HepG2 (cell line): Measurements from ENCODE around the gene PYGB. TPM values are rescaled to one million over a fixed set of nuclear protein-coding genes. Genes with fewer than 3 reads are reported as not detected.
A peak's percentile ranks its signal among the peaks of the same experiment; 100 is the strongest.

Experiments
- ATAC-seq: fragments of 200-7000 bp; cut with Tn5 transposase; 3 replicates; pipeline ENCODE4 v1.9.1; 2020; ENCODE audit warnings: mild to moderate bottlenecking, moderate library complexity
- BruUV-seq: library from RNA; stranded (reverse); fragments of 400-500 nt; replicated peaks from 2 replicates; lab custom pipeline; 2021; lab: Mats Ljungman, UMichigan
- CTCF ChIA-PET: fragments of 300-600 bp; formaldehyde crosslinking; extraction: SDS; loops from one replicate; lab custom pipeline; 2021; ENCODE audit warnings: low total read pairs, inconsistent platforms, low intra/inter-chr PET ratio; lab: Yijun Ruan, JAX
- POLR2A ChIA-PET: fragments of 350-600 bp; sonication (Branson Sonifier 250); formaldehyde crosslinking; loops from one replicate; lab custom pipeline; 2020; ENCODE audit warnings: antibody characterized with exemption, inconsistent platforms; lab: Yijun Ruan, JAX
- DNase-seq: peaks from one replicate; pipeline ENCODE4 v3.0.0-alpha.2; 2015; ENCODE audit warnings: low spot score
- FAIRE-seq: peaks from 3 replicates; lab custom pipeline; 2011; peaks lifted over from hg19 to GRCh38; lab: Jason Lieb, UNC
- H2AFZ ChIP-seq: one replicate; pipeline ENCODE4 v1.6.1; 2011; ENCODE audit warnings: low read length, inconsistent platforms
- H3K27ac ChIP-seq: fragments of 300-600 bp; 3 replicates; pipeline ENCODE4 v1.8.0; 2011; ENCODE audit warnings: mixed run types, mild to moderate bottlenecking, mixed read lengths, low read length, inconsistent platforms; ENCODE audit not compliant: insufficient read depth; ENCODE audit errors: extremely low read length
- H3K27me3 ChIP-seq, 2 experiments: fragments of 200-600 bp in 1 of 2; 2 replicates in 1 of 2; 3 replicates in 1 of 2; pipeline versions ENCODE4 v1.6.0 to v1.8.0; 2011; ENCODE audit warnings: low read length in 2 of 2, mild to moderate bottlenecking in 2 of 2, moderate library complexity in 2 of 2, inconsistent platforms in 1 of 2; ENCODE audit not compliant: insufficient read depth in 2 of 2, control insufficient read depth in 1 of 2
- H3K36me3 ChIP-seq, 2 experiments: fragments of 200-600 bp in 1 of 2; replicated peaks in 1 of 2; 2 replicates in 1 of 2; 3 replicates in 1 of 2; pipeline versions ENCODE4 v1.5.1 to v1.8.0; 2011; ENCODE audit warnings: low read length in 2 of 2, inconsistent platforms in 1 of 2; ENCODE audit not compliant: insufficient read depth in 2 of 2, control insufficient read depth in 1 of 2
- H3K4me1 ChIP-seq: 2 replicates; pipeline ENCODE4 v1.5.1; 2012; ENCODE audit warnings: low read length, inconsistent platforms; ENCODE audit not compliant: insufficient read depth
- H3K4me2 ChIP-seq: 2 replicates; pipeline ENCODE4 v1.6.0; 2011; ENCODE audit warnings: low read depth, low read length, inconsistent platforms
- H3K4me3 ChIP-seq, 3 experiments: fragments of 200-600 bp in 1 of 3; sonication (generic), shearing (Covaris generic) in 1 of 3; replicated peaks in 1 of 3; 2 replicates each; pipeline ENCODE4 v1.5.1; 2011 to 2016; ENCODE audit warnings: low read length in 3 of 3, inconsistent platforms in 2 of 3, low read depth in 2 of 3, mild to moderate bottlenecking in 2 of 3, control low read depth in 1 of 3, mixed read lengths in 1 of 3; ENCODE audit not compliant: insufficient read depth in 1 of 3
- H3K79me2 ChIP-seq: one replicate; pipeline ENCODE4 v1.6.1; 2011; ENCODE audit warnings: low read length, inconsistent platforms; ENCODE audit not compliant: insufficient read depth
- H3K9ac ChIP-seq: 2 replicates; pipeline ENCODE4 v1.6.0; 2011; ENCODE audit warnings: mild to moderate bottlenecking, low read depth, low read length, inconsistent platforms; ENCODE audit not compliant: insufficient read depth
- H3K9me3 ChIP-seq: 2 replicates; pipeline ENCODE4 v1.5.1; 2012; ENCODE audit warnings: mild to moderate bottlenecking, low read length
- H4K20me1 ChIP-seq: 2 replicates; pipeline ENCODE4 v1.6.0; 2011; ENCODE audit warnings: inconsistent platforms, mild to moderate bottlenecking, low read length, moderate library complexity; ENCODE audit not compliant: insufficient read depth
- AGO2 ChIP-seq: fragments of 200-400 bp; formaldehyde crosslinking; optimal IDR thresholded peaks from 2 replicates; pipeline ENCODE3; 2017; ENCODE audit warnings: mild to moderate bottlenecking, low read depth, low read length, moderate library complexity
- CEBPB ChIP-seq: IDR thresholded peaks from 2 replicates; pipeline ENCODE4 v1.6.1; 2011; ENCODE audit warnings: low read depth, low read length, improper control_type of control experiment, borderline replicate concordance
- KMT2B ChIP-seq: IDR thresholded peaks from 2 replicates; pipeline ENCODE4 v1.6.1; 2016; ENCODE audit warnings: missing genetic modification reagents, missing compliant biosample characterization
- NFE2L2 ChIP-seq: fragments of 150-350 bp; IDR thresholded peaks from 2 replicates; pipeline ENCODE4 v1.6.1; 2014; ENCODE audit warnings: low read length
- NFIB ChIP-seq: sonication (generic); formaldehyde crosslinking; IDR thresholded peaks from 2 replicates; pipeline ENCODE4 v1.9.0; 2021; ENCODE audit warnings: missing genetic modification reagents, mild to moderate bottlenecking, borderline replicate concordance
- SNAI1 ChIP-seq: sonication (generic); formaldehyde crosslinking; IDR thresholded peaks from 2 replicates; pipeline ENCODE4 v1.5.0; 2020; ENCODE audit warnings: mild to moderate bottlenecking, missing genetic modification reagents, borderline replicate concordance
- ZFP62 ChIP-seq: sonication (generic); formaldehyde crosslinking; IDR thresholded peaks from 2 replicates; pipeline ENCODE4 v1.4.0; 2020; ENCODE audit warnings: missing genetic modification reagents
- ZNF333 ChIP-seq: sonication (generic); formaldehyde crosslinking; IDR thresholded peaks from 2 replicates; pipeline ENCODE4 v1.4.0; 2020; ENCODE audit warnings: mild to moderate bottlenecking, missing genetic modification reagents, borderline replicate concordance
- ZNF709 ChIP-seq: sonication (generic); formaldehyde crosslinking; IDR thresholded peaks from 2 replicates; pipeline ENCODE4 v1.5.0; 2020; ENCODE audit warnings: mild to moderate bottlenecking, missing genetic modification reagents
- ZNF737 ChIP-seq: sonication (generic); formaldehyde crosslinking; IDR thresholded peaks from 2 replicates; pipeline ENCODE4 v1.5.0; 2020; ENCODE audit warnings: missing genetic modification reagents, mild to moderate bottlenecking, borderline replicate concordance
- WGBS: methylation state at CpG from one replicate; pipeline ENCODE4 v1.1.6; 2017; ENCODE audit warnings: low lambda C conversion rate; 5-methylcytosine and 5-hydroxymethylcytosine counted together
- in situ Hi-C: cut with HindIII; loops from 2 replicates; pipeline ENCODE4 v1.10.0; 2017; ENCODE audit warnings: low pct_unique_long_range_greater_than_20kb; ENCODE audit not compliant: extremely low pct_ligation_motif_present
- intact Hi-C: fragments of 100-400 bp; cut with micrococcal nuclease; formaldehyde crosslinking; loops from one replicate; pipeline ENCODE4 v1.10.0; 2022; ENCODE audit not compliant: unreplicated experiment
- polyA plus RNA-seq, 8 experiments: library from polyadenylated mRNA; depleted of rRNA in 3 of 8; stranded (reverse) in 7 of 8; unstranded in 1 of 8; fragments of >200 nt; fragmentation: Illumina TruSeq in 4 of 8; extraction: Trizol in 4 of 8; gene quantifications; 2 replicates each; pipeline versions ENCODE4 v1.2.1 to v1.2.3, GENCODE V29; 2011 to 2016; ENCODE audit warnings: low read depth in 4 of 8, missing spikeins in 1 of 8, mixed read lengths in 1 of 8; ENCODE audit not compliant: insufficient read depth in 1 of 8
- total RNA-seq, 5 experiments: library from RNA; depleted of rRNA; stranded (reverse); fragments of >200 nt; fragmentation: Illumina TruSeq; extraction: Trizol; gene quantifications; 2 replicates each; pipeline ENCODE4 v1.2.3, GENCODE V29; 2016; ENCODE audit warnings: low read depth in 1 of 5
- TF ChIP-seq, protein P1 (sequence below): sonication (generic); formaldehyde crosslinking; IDR thresholded peaks from 2 replicates; pipeline ENCODE4 v1.4.0; 2020; ENCODE audit warnings: mild to moderate bottlenecking, missing genetic modification reagents
- TF ChIP-seq, protein P2 (sequence below): sonication (generic); formaldehyde crosslinking; conservative IDR thresholded peaks from 2 replicates; pipeline ENCODE4 v1.4.0; 2020; ENCODE audit warnings: missing genetic modification reagents
- TF ChIP-seq, protein P3 (sequence below): sonication (generic); formaldehyde crosslinking; IDR thresholded peaks from 2 replicates; pipeline ENCODE4 v1.4.0; 2020; ENCODE audit warnings: mild to moderate bottlenecking, missing genetic modification reagents
- TF ChIP-seq, protein P4 (sequence below): sonication (generic); formaldehyde crosslinking; IDR thresholded peaks from 2 replicates; pipeline ENCODE4 v1.4.0; 2020; ENCODE audit warnings: mild to moderate bottlenecking, missing genetic modification reagents, borderline replicate concordance

The PYGB gene
- total and polyA plus RNA-seq, 2 of the 13 experiments (the other 11 are each of a cell fraction or from before 2014, with no cell fraction given), result 24.2 to 86.3 TPM

DNA sequence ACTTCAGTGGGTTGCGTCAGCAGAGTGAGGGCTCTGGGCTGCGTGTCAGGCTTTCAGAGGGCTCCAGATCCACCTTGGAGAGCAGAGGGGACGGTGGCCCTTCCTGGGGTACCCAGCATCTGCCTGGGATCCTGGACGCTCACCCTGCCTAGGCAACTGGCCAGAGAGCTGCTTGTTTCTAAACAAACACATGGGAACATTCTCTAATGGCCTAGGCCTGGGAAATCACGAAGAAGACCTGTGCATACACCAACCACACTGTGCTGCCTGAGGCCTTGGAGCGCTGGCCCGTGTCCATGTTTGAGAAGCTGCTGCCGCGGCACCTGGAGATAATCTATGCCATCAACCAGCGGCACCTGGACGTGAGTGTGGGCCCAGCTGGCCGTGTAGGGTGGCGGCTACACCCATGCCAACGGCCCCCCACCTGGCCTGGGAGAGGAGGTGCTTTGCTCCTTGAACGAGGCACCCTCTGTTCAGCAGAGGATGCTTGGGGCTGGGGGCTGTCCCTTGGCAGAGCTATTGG, 32.2 kb downstream of the PYGB start (continued):
- TF ChIP-seq, protein P1, sequence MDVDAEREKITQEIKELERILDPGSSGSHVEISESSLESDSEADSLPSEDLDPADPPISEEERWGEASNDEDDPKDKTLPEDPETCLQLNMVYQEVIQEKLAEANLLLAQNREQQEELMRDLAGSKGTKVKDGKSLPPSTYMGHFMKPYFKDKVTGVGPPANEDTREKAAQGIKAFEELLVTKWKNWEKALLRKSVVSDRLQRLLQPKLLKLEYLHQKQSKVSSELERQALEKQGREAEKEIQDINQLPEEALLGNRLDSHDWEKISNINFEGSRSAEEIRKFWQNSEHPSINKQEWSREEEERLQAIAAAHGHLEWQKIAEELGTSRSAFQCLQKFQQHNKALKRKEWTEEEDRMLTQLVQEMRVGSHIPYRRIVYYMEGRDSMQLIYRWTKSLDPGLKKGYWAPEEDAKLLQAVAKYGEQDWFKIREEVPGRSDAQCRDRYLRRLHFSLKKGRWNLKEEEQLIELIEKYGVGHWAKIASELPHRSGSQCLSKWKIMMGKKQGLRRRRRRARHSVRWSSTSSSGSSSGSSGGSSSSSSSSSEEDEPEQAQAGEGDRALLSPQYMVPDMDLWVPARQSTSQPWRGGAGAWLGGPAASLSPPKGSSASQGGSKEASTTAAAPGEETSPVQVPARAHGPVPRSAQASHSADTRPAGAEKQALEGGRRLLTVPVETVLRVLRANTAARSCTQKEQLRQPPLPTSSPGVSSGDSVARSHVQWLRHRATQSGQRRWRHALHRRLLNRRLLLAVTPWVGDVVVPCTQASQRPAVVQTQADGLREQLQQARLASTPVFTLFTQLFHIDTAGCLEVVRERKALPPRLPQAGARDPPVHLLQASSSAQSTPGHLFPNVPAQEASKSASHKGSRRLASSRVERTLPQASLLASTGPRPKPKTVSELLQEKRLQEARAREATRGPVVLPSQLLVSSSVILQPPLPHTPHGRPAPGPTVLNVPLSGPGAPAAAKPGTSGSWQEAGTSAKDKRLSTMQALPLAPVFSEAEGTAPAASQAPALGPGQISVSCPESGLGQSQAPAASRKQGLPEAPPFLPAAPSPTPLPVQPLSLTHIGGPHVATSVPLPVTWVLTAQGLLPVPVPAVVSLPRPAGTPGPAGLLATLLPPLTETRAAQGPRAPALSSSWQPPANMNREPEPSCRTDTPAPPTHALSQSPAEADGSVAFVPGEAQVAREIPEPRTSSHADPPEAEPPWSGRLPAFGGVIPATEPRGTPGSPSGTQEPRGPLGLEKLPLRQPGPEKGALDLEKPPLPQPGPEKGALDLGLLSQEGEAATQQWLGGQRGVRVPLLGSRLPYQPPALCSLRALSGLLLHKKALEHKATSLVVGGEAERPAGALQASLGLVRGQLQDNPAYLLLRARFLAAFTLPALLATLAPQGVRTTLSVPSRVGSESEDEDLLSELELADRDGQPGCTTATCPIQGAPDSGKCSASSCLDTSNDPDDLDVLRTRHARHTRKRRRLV (CRISPR knock-in tag), result no peak
- TF ChIP-seq KMT2B (no peak), NFE2L2 (no peak), NFIB (no peak)

DNA sequence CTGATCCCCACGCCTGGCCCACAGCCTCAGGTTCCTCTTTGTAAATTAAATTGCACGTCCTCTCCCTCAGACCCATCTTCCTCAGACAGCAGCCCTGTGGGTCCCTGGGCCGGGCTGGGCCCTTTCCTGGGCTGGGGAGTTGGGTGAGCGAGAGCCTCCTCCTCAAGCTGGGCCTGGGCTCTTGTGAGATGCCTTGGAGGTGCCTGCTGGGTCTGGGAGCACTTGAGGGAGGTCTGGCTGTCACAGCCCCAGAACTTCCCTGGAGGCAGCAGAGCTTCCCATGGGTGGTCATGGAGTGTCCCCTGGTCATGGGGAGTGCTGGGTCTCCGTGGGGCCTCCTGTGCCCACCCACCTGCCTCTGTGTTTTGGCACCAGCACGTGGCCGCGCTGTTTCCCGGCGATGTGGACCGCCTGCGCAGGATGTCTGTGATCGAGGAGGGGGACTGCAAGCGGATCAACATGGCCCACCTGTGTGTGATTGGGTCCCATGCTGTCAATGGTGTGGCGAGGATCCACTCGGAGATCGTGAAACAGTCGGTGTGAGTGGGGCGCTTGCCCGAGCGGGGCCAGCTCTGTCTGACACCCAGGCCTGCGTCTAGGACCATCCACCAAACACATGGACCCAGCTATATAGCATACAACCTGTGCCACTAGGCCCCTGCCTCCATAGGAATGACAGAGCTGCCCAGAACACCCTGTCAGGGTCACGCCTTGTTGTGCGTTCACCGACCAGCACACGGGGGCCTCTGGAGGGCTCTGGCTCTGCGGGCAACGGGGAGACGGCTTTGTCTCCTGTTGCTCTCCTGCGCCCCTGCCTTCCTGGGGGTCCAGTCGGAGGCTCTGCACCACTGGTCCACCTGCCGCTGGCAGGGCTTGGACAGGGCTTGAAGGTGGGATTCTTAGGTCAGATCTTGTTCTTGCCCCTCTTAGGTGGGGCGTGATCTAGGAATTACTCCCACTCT, 33.0 kb downstream of the PYGB start:
- Histone ChIP-seq H3K4me3 (no peak overlapping the region), H3K27me3 (no peaks in the 10 kb centered on the region), H3K9me3 (no peaks in the 10 kb centered on the region), H3K4me1 (no peaks in the 10 kb centered on the region), H4K20me1 (no peaks in the 10 kb centered on the region), H3K4me2 (no peak overlapping the region), H3K9ac (no peak overlapping the region), H3K79me2 (no peaks in the 10 kb centered on the region), H3K36me3 (peaks cover 63 to 90% of the 10 kb centered on the region in 2 experiments), H3K27ac (no peak overlapping the region), H2AFZ (no peak overlapping the region)
- FAIRE-seq (no peak), ATAC-seq (no peak), DNase-seq (no peak)
- BruUV-seq, result no TSS peak
- 97% methylated on average over 27 of the region's 33 CpGs for WGBS
- CTCF ChIA-PET, result no interaction called here
- POLR2A ChIA-PET, result no interaction called here
- intact Hi-C loops, result no loop called here
- in situ Hi-C loops, result no loop called here
- TF ChIP-seq, protein P2, sequence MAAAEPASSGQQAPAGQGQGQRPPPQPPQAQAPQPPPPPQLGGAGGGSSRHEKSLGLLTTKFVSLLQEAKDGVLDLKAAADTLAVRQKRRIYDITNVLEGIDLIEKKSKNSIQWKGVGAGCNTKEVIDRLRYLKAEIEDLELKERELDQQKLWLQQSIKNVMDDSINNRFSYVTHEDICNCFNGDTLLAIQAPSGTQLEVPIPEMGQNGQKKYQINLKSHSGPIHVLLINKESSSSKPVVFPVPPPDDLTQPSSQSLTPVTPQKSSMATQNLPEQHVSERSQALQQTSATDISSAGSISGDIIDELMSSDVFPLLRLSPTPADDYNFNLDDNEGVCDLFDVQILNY (CRISPR knock-in tag), result no peak
- no peak for TF ChIP-seq ZNF737 (CRISPR knock-in tag)
- TF ChIP-seq ZNF333 (CRISPR knock-in tag), result no peak
- no peak for TF ChIP-seq SNAI1
- TF ChIP-seq, protein P3, sequence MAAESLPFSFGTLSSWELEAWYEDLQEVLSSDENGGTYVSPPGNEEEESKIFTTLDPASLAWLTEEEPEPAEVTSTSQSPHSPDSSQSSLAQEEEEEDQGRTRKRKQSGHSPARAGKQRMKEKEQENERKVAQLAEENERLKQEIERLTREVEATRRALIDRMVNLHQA (CRISPR knock-in tag), result no peak
- TF ChIP-seq ZFP62 (CRISPR knock-in tag), result no peak
- TF ChIP-seq CEBPB, result no peak
- peak; percentile 26 for TF ChIP-seq AGO2
- TF ChIP-seq, protein P4, sequence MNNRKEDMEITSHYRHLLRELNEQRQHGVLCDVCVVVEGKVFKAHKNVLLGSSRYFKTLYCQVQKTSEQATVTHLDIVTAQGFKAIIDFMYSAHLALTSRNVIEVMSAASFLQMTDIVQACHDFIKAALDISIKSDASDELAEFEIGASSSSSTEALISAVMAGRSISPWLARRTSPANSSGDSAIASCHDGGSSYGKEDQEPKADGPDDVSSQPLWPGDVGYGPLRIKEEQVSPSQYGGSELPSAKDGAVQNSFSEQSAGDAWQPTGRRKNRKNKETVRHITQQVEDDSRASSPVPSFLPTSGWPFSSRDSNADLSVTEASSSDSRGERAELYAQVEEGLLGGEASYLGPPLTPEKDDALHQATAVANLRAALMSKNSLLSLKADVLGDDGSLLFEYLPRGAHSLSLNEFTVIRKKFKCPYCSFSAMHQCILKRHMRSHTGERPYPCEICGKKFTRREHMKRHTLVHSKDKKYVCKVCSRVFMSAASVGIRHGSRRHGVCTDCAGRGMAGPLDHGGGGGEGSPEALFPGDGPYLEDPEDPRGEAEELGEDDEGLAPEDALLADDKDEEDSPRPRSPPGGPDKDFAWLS (CRISPR knock-in tag), result 0 out of 2 replicates have a peak, but pooled peaks have one; percentile 14
- no peak for TF ChIP-seq ZNF709 (CRISPR knock-in tag)
